ENCODE results near the gene USP40. TPM values are rescaled to one million over a fixed set of nuclear protein-coding genes. Genes with fewer than 3 reads are reported as not detected.

USP40 gene
- total and polyA plus RNA-seq, 2 of the 8 experiments (the other 6 are each of a cell fraction or from before 2014, with no cell fraction given): 12.0 to 15.7 TPM

- TF ChIP-seq NANOG (IDR thresholded peaks at IDR 0.05; ENCODE audit: insufficient read depth, low read depth, low read length, poor library complexity, severe bottlenecking): no peak
- no peak for TF ChIP-seq POLR2AphosphoS5 (IDR thresholded peaks at IDR 0.05; ENCODE audit: low read depth, low read length)
Observed at GRCh38 chr2:233571462-233571861, 4.9 kb upstream of the USP40 start (continued).
